ENCODE data around the gene PIP5KL1. TPM values are rescaled to one million over a fixed set of nuclear protein-coding genes. Genes with fewer than 3 reads are reported as not detected.

PIP5KL1 gene
- polyA plus RNA-seq, 3 donors = 0.31 to 0.57 (median 0.39) TPM

- H3K79me2 ChIP-seq (ENCODE audit: insufficient read depth, low read length) = no peaks in the 10 kb centered on the region
- H3K9ac ChIP-seq (ENCODE audit: insufficient read depth, low read length, poor library complexity, severe bottlenecking) = peak within 1 kb of the TSS; percentile 62
- H3K4me2 ChIP-seq (replicated peaks; ENCODE audit: extremely low read depth, low read length, poor library complexity, severe bottlenecking) = peak within 1 kb of the TSS; percentile 90
- no peaks in the 10 kb centered on the region for H4K20me1 ChIP-seq (ENCODE audit: insufficient read depth, low read length)
- intact Hi-C loops (cut with micrococcal nuclease) = loop anchor here in 1 of 2 donors (2.0 kb wide), 1 partner anchor 19 kb away; no protein-coding TSS in a partner anchor
- H3K4me1 Mint-ChIP-seq = peaks cover 32% of the 10 kb centered on the region
- peaks cover 16% of the 10 kb centered on the region in 2 donors for H3K9me3 ChIP-seq (replicated peaks in 1 of 2; ENCODE audit: control insufficient read depth in 1 of 2, insufficient read depth in 1 of 2, low read length in 2 of 2)
- peaks cover 16 to 21% of the 10 kb centered on the region in 2 donors for H3K36me3 ChIP-seq (replicated peaks in 1 of 2; ENCODE audit: control insufficient read depth in 1 of 2, insufficient read depth in 2 of 2, low read length in 2 of 2)
- H3K27ac ChIP-seq (ENCODE audit: low read depth in 1 of 2, low read length in 2 of 2) = peak within 1 kb of the TSS in 1 of 2 donors; percentile 33
- peak within 1 kb of the TSS; percentile 91 for H2AFZ ChIP-seq (ENCODE audit: insufficient read depth, low read depth, low read length, poor library complexity, severe bottlenecking)
- peak; percentile 57 to 66 (median 61) for DNase-seq
- H3K4me3 ChIP-seq (replicated peaks in 1 of 3; ENCODE audit: low read depth in 2 of 3, low read length in 3 of 3) = peak within 1 kb of the TSS; percentile 62 to 84 (median 83)
- H3K27me3 ChIP-seq (ENCODE audit: control insufficient read depth in 2 of 2, insufficient read depth in 2 of 2, low read length in 2 of 2) = no peaks in the 10 kb centered on the region
- H3K9me3 Mint-ChIP-seq = peaks cover 12 to 19% (median 17%) of the 10 kb centered on the region in 7 donors
- H3K27ac Mint-ChIP-seq = peak within 1 kb of the TSS in 4 of 7 donors; percentile 50 to 81 (median 64)
- peaks cover 1 to 9% (median 3%) of the 10 kb centered on the region in 3 donors for H3K27me3 Mint-ChIP-seq (ENCODE audit: low read depth in 3 of 3)
- peaks cover 18 to 19% of the 10 kb centered on the region in 2 donors for H3K36me3 Mint-ChIP-seq
- peak within 1 kb of the TSS; percentile 82 to 93 for H3K4me3 Mint-ChIP-seq
- TF ChIP-seq CTCF (IDR thresholded peaks at IDR 0.05) = no peak
- H3K4me1 ChIP-seq (ENCODE audit: control insufficient read depth in 1 of 2, insufficient read depth in 2 of 2, low read length in 2 of 2) = peaks cover 37 to 46% of the 10 kb centered on the region in 2 donors
- under 1% methylated on average over 60 of the region's 89 CpGs for WGBS (ENCODE audit: insufficient coverage)
These were observed 31.2 kb downstream of the PIP5KL1 start, which contains the start of gene ST6GALNAC6 for GRCh38 chr9:127899128-127899943. ST6GALNAC6 (minus strand) TSS chr9:127899603; CDS start chr9:127897981, 1,622 bp downstream.

- peak in 1 of 3 donors; percentile 16 for DNase-seq
- 38% methylated on average over 24 of the region's 32 CpGs for WGBS (ENCODE audit: insufficient coverage)
- Histone ChIP-seq H3K79me2 (ENCODE audit: insufficient read depth, low read length) (no peaks in the 10 kb centered on the region), H2AFZ (ENCODE audit: insufficient read depth, low read depth, low read length, poor library complexity, severe bottlenecking) (peak overlapping the region; percentile 91), H4K20me1 (ENCODE audit: insufficient read depth, low read length) (no peaks in the 10 kb centered on the region), H3K36me3 (replicated peaks in 1 of 2; ENCODE audit: control insufficient read depth in 1 of 2, insufficient read depth in 2 of 2, low read length in 2 of 2) (peaks cover 24 to 28% of the 10 kb centered on the region in 2 donors), H3K27me3 (ENCODE audit: control insufficient read depth in 2 of 2, insufficient read depth in 2 of 2, low read length in 2 of 2) (no peaks in the 10 kb centered on the region), H3K4me2 (replicated peaks; ENCODE audit: extremely low read depth, low read length, poor library complexity, severe bottlenecking) (peak overlapping the region; percentile 90), H3K9me3 (replicated peaks in 1 of 2; ENCODE audit: control insufficient read depth in 1 of 2, insufficient read depth in 1 of 2, low read length in 2 of 2) (peaks cover 23% of the 10 kb centered on the region in 2 donors), H3K27ac (ENCODE audit: low read depth in 1 of 2, low read length in 2 of 2) (no peak overlapping the region), H3K4me1 (ENCODE audit: control insufficient read depth in 1 of 2, insufficient read depth in 2 of 2, low read length in 2 of 2) (peaks cover 29 to 39% of the 10 kb centered on the region in 2 donors), H3K4me3 (replicated peaks in 1 of 3; ENCODE audit: low read depth in 2 of 3, low read length in 3 of 3) (peak overlapping the region; percentile 62 to 84 (median 83)), H3K9ac (ENCODE audit: insufficient read depth, low read length, poor library complexity, severe bottlenecking) (peak overlapping the region; percentile 62)
- TF ChIP-seq CTCF (IDR thresholded peaks at IDR 0.05) = no peak
- H3K4me3 Mint-ChIP-seq = peak overlapping the region; percentile 82 to 93
- peaks cover 20 to 26% (median 24%) of the 10 kb centered on the region in 7 donors for H3K9me3 Mint-ChIP-seq
- H3K4me1 Mint-ChIP-seq = peaks cover 25% of the 10 kb centered on the region
- H3K36me3 Mint-ChIP-seq = peaks cover 26% of the 10 kb centered on the region in 2 donors
- H3K27me3 Mint-ChIP-seq (ENCODE audit: low read depth in 3 of 3) = peaks cover 1 to 9% (median 4%) of the 10 kb centered on the region in 3 donors
- intact Hi-C loops (cut with micrococcal nuclease) = loop anchor here in 1 of 2 donors (2.0 kb wide), 1 partner anchor 20 kb away; no protein-coding TSS in a partner anchor
- H3K27ac Mint-ChIP-seq = peak overlapping the region in 3 of 7 donors; percentile 50 to 81 (median 69)
These were observed 32.0 kb downstream of the PIP5KL1 start for GRCh38 chr9:127898433-127899127.
